ENCODE measurements around the gene FNTB. TPM values are rescaled to one million over a fixed set of nuclear protein-coding genes. Genes with fewer than 3 reads are reported as not detected.

The FNTB gene
- total RNA-seq, 1 experiment from 2014 or later, result 14.2 TPM

GRCh38 chr14:65062096-65063075 is 75.7 kb downstream of the FNTB start (continued):
- TF ChIP-seq MXD4 (CRISPR knock-in tag; IDR thresholded peaks at IDR 0.05; ENCODE audit: borderline replicate concordance) (no peak), HMGA2 (CRISPR knock-in tag; IDR thresholded peaks at IDR 0.05) (no peak), PRRX2 (CRISPR knock-in tag; IDR thresholded peaks at IDR 0.05) (no peak), ZNF121 (CRISPR knock-in tag; IDR thresholded peaks at IDR 0.05) (no peak), JAZF1 (CRISPR knock-in tag; IDR thresholded peaks at IDR 0.05) (no peak)
- TF ChIP-seq, protein P1, sequence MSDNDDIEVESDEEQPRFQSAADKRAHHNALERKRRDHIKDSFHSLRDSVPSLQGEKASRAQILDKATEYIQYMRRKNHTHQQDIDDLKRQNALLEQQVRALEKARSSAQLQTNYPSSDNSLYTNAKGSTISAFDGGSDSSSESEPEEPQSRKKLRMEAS (CRISPR knock-in tag; IDR thresholded peaks at IDR 0.05), result no peak
- TF ChIP-seq, protein P2, sequence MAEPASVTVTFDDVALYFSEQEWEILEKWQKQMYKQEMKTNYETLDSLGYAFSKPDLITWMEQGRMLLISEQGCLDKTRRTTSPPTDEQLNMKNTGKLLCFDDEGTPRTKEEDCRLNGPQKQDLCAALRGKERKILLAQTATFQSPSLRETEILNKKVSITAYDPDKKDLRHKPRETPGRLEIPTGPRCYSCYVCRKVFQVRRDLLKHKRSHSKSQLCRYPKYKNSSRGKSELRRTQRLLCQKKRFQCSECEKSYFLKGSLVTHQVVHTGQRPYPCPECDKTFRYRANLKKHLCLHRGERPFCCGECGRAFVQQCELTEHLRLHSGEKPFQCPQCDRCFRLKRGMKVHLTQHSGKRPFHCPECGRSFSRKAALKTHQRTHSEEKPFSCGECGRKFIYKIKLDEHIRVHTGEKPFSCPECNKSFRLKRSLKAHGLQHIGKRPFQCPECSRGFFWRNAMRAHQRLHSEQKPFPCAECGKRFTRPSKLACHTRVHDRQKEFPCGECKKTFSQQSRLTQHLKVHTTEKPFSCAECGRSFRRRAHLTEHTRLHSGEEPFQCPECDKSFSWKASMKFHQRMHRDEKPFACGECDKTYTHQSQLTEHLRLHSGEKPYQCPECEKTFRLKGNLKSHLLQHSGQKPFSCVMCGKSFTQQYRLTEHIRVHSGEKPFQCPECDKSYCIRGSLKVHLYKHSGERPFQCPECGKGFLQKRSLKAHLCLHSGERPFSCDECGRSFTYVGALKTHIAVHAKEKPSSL (CRISPR knock-in tag; conservative IDR thresholded peaks at IDR 0.05), result no peak

DNA sequence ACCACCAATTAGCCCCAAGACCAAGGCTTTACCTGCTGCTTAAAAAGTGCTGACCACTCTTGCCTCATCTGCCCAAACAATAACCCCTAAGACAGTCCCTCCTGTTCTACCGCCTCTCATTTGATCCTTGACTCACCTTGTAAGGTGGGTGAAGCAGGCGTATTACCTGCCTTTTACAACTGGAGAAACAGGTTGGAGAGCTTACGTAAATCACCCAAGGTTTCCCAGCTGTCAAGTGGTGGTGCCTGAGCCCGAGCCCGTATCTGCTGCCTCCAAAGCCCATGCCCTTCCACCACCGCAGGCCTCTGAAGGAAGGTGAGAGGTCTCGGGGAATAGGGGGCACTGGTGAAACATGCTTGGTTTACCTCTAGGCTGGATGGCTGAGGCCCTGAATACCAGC is 79.0 kb downstream of the FNTB start:
- POLR2A ChIA-PET, result no interaction called here
- CTCF ChIA-PET, result no interaction called here
- Mint-ChIP-seq H3K27ac (no peak overlapping the region), H3K4me3 (no peak overlapping the region), H3K9me3 (no peaks in the 10 kb centered on the region), H3K36me3 (peaks cover 45% of the 10 kb centered on the region), H3K27me3 (ENCODE audit: low read depth) (no peaks in the 10 kb centered on the region), H3K4me1 (no peaks in the 10 kb centered on the region)
- no peak for TF ChIP-seq TEAD1 (CRISPR knock-in tag; IDR thresholded peaks at IDR 0.05)
- no peak for TF ChIP-seq FOXJ3 (CRISPR knock-in tag; IDR thresholded peaks at IDR 0.05; ENCODE audit: borderline replicate concordance)
- TF ChIP-seq ZNF138 (CRISPR knock-in tag; conservative IDR thresholded peaks at IDR 0.05), result no peak
- no peak for TF ChIP-seq NFYB (CRISPR knock-in tag; conservative IDR thresholded peaks at IDR 0.05; ENCODE audit: low read depth)
- no peak for TF ChIP-seq TEAD4 (CRISPR knock-in tag; IDR thresholded peaks at IDR 0.05)
- no peak for TF ChIP-seq SOX15 (CRISPR knock-in tag; IDR thresholded peaks at IDR 0.05)
- no peak for TF ChIP-seq USF2 (CRISPR knock-in tag; IDR thresholded peaks at IDR 0.05)
- TF ChIP-seq ZNF121 (CRISPR knock-in tag; IDR thresholded peaks at IDR 0.05), result no peak
- TF ChIP-seq IRF2 (CRISPR knock-in tag; IDR thresholded peaks at IDR 0.05; ENCODE audit: borderline replicate concordance, low read depth), result no peak
- no peak for TF ChIP-seq FOXP4 (CRISPR knock-in tag; IDR thresholded peaks at IDR 0.05)
- no peak for TF ChIP-seq GTF2I (CRISPR knock-in tag; conservative IDR thresholded peaks at IDR 0.05)
- no peak for TF ChIP-seq EMX1 (CRISPR knock-in tag; IDR thresholded peaks at IDR 0.05)
- no peak for TF ChIP-seq PRRX2 (CRISPR knock-in tag; IDR thresholded peaks at IDR 0.05)
- TF ChIP-seq RELA (CRISPR knock-in tag; IDR thresholded peaks at IDR 0.05; ENCODE audit: borderline replicate concordance), result no peak
- TF ChIP-seq ZNF263 (CRISPR knock-in tag; IDR thresholded peaks at IDR 0.05; ENCODE audit: low read depth), result no peak
- TF ChIP-seq ETV6 (CRISPR knock-in tag; IDR thresholded peaks at IDR 0.05), result no peak
- TF ChIP-seq, protein P3, sequence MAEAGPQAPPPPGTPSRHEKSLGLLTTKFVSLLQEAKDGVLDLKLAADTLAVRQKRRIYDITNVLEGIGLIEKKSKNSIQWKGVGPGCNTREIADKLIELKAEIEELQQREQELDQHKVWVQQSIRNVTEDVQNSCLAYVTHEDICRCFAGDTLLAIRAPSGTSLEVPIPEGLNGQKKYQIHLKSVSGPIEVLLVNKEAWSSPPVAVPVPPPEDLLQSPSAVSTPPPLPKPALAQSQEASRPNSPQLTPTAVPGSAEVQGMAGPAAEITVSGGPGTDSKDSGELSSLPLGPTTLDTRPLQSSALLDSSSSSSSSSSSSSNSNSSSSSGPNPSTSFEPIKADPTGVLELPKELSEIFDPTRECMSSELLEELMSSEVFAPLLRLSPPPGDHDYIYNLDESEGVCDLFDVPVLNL (CRISPR knock-in tag; IDR thresholded peaks at IDR 0.05; ENCODE audit: borderline replicate concordance, low read depth), result no peak
- TF ChIP-seq, protein P4, sequence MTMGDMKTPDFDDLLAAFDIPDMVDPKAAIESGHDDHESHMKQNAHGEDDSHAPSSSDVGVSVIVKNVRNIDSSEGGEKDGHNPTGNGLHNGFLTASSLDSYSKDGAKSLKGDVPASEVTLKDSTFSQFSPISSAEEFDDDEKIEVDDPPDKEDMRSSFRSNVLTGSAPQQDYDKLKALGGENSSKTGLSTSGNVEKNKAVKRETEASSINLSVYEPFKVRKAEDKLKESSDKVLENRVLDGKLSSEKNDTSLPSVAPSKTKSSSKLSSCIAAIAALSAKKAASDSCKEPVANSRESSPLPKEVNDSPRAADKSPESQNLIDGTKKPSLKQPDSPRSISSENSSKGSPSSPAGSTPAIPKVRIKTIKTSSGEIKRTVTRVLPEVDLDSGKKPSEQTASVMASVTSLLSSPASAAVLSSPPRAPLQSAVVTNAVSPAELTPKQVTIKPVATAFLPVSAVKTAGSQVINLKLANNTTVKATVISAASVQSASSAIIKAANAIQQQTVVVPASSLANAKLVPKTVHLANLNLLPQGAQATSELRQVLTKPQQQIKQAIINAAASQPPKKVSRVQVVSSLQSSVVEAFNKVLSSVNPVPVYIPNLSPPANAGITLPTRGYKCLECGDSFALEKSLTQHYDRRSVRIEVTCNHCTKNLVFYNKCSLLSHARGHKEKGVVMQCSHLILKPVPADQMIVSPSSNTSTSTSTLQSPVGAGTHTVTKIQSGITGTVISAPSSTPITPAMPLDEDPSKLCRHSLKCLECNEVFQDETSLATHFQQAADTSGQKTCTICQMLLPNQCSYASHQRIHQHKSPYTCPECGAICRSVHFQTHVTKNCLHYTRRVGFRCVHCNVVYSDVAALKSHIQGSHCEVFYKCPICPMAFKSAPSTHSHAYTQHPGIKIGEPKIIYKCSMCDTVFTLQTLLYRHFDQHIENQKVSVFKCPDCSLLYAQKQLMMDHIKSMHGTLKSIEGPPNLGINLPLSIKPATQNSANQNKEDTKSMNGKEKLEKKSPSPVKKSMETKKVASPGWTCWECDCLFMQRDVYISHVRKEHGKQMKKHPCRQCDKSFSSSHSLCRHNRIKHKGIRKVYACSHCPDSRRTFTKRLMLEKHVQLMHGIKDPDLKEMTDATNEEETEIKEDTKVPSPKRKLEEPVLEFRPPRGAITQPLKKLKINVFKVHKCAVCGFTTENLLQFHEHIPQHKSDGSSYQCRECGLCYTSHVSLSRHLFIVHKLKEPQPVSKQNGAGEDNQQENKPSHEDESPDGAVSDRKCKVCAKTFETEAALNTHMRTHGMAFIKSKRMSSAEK (CRISPR knock-in tag; IDR thresholded peaks at IDR 0.05; ENCODE audit: borderline replicate concordance), result no peak
- ATAC-seq, result no peak
- DNase-seq (ENCODE audit: low spot score), result no peak
